Mesothelial cell of epicardium (in vitro differentiated cells): ENCODE results near the gene ADARB2. TPM values are rescaled to one million over a fixed set of nuclear protein-coding genes. Genes with fewer than 3 reads are reported as not detected.

Experiments used
- DNase-seq, 2 experiments: peaks; one replicate each; pipeline ENCODE4 v3.0.0; 2021; ENCODE audit warnings: low spot score in 2 of 2; ENCODE audit not compliant: unreplicated experiment in 2 of 2
- H3K27ac Mint-ChIP-seq: 2 replicates; pipeline ENCODE4 v1.8.0; 2021; ENCODE audit warnings: mixed read lengths
- H3K27me3 Mint-ChIP-seq: 2 replicates; pipeline ENCODE4 v1.8.0; 2021; ENCODE audit warnings: low read depth, mixed read lengths
- H3K36me3 Mint-ChIP-seq: 2 replicates; pipeline ENCODE4 v1.8.0; 2021; ENCODE audit warnings: mixed read lengths
- H3K4me1 Mint-ChIP-seq: 2 replicates; pipeline ENCODE4 v1.8.0; 2021; ENCODE audit warnings: mixed read lengths
- H3K4me3 Mint-ChIP-seq: 2 replicates; pipeline ENCODE4 v1.8.0; 2021; ENCODE audit warnings: mild to moderate bottlenecking, moderate library complexity, mixed read lengths
- H3K9me3 Mint-ChIP-seq: 2 replicates; pipeline ENCODE4 v1.8.0; 2021; ENCODE audit warnings: mixed read lengths
- CTCF ChIP-seq: fragments of 200-600 bp; sonication (generic); IDR thresholded peaks from one replicate; pipeline ENCODE4 v1.5.0; 2021; ENCODE audit warnings: antibody characterized with exemption; ENCODE audit not compliant: unreplicated experiment
- total RNA-seq: library from RNA; stranded (reverse); gene quantifications from 3 replicates; pipeline ENCODE4 v1.2.1, GENCODE V29; 2021

ADARB2 gene
- total RNA-seq, 1 donor from 2014 or later = 0.38 TPM

- TF ChIP-seq CTCF = no peak
- Mint-ChIP-seq H3K4me1 (no peaks in the 10 kb centered on the region), H3K27ac (no peak overlapping the region), H3K4me3 (no peak overlapping the region), H3K36me3 (peaks cover 9% of the 10 kb centered on the region), H3K9me3 (peaks cover 51% of the 10 kb centered on the region), H3K27me3 (peaks cover 12% of the 10 kb centered on the region)
- no peak for DNase-seq
Measured at GRCh38 chr10:1142596-1142995, 594.7 kb downstream of the ADARB2 start.

GRCh38 chr10:1141701-1142100 lies 595.6 kb downstream of the ADARB2 start:
- Mint-ChIP-seq H3K4me1 (no peaks in the 10 kb centered on the region), H3K4me3 (no peak overlapping the region), H3K9me3 (peaks cover 45% of the 10 kb centered on the region), H3K36me3 (peaks cover 4% of the 10 kb centered on the region), H3K27ac (no peak overlapping the region), H3K27me3 (peaks cover 12% of the 10 kb centered on the region)
- DNase-seq = no peak
- TF ChIP-seq CTCF = no peak

- H3K4me3 Mint-ChIP-seq = no peak overlapping the region
- H3K27me3 Mint-ChIP-seq = peaks cover 12% of the 10 kb centered on the region
- peaks cover 4% of the 10 kb centered on the region for H3K36me3 Mint-ChIP-seq
- H3K9me3 Mint-ChIP-seq = peaks cover 44% of the 10 kb centered on the region
- no peak overlapping the region for H3K27ac Mint-ChIP-seq
- DNase-seq = no peak
- H3K4me1 Mint-ChIP-seq = no peaks in the 10 kb centered on the region
- TF ChIP-seq CTCF = no peak
Measured at GRCh38 chr10:1141261-1141660, 596.1 kb downstream of the ADARB2 start.

GRCh38 chr10:1138529-1138928 lies 598.8 kb downstream of the ADARB2 start:
- H3K9me3 Mint-ChIP-seq = peaks cover 25% of the 10 kb centered on the region
- no peak overlapping the region for H3K4me3 Mint-ChIP-seq
- no peak for DNase-seq
- H3K36me3 Mint-ChIP-seq = peaks cover 4% of the 10 kb centered on the region
- H3K4me1 Mint-ChIP-seq = no peaks in the 10 kb centered on the region
- no peak for TF ChIP-seq CTCF
- no peak overlapping the region for H3K27ac Mint-ChIP-seq
- peaks cover 10% of the 10 kb centered on the region for H3K27me3 Mint-ChIP-seq

GRCh38 chr10:1137499-1138163 lies 599.7 kb downstream of the ADARB2 start:
- no peaks in the 10 kb centered on the region for H3K4me1 Mint-ChIP-seq
- TF ChIP-seq CTCF = no peak
- H3K27ac Mint-ChIP-seq = no peak overlapping the region
- H3K36me3 Mint-ChIP-seq = peaks cover 4% of the 10 kb centered on the region
- DNase-seq = no peak
- H3K9me3 Mint-ChIP-seq = peaks cover 25% of the 10 kb centered on the region
- no peak overlapping the region for H3K4me3 Mint-ChIP-seq
- H3K27me3 Mint-ChIP-seq = peaks cover 9% of the 10 kb centered on the region

GRCh38 chr10:1136268-1136667 lies 601.1 kb downstream of the ADARB2 start:
- DNase-seq = no peak
- H3K27ac Mint-ChIP-seq = no peak overlapping the region
- H3K4me1 Mint-ChIP-seq = no peaks in the 10 kb centered on the region
- peaks cover 5% of the 10 kb centered on the region for H3K27me3 Mint-ChIP-seq
- H3K36me3 Mint-ChIP-seq = peaks cover 13% of the 10 kb centered on the region
- H3K4me3 Mint-ChIP-seq = no peak overlapping the region
- TF ChIP-seq CTCF = no peak
- H3K9me3 Mint-ChIP-seq = peaks cover 25% of the 10 kb centered on the region
